H1 (cell line): Measurements from ENCODE around the gene RNASE9. TPM values are rescaled to one million over a fixed set of nuclear protein-coding genes. Genes with fewer than 3 reads are reported as not detected.

ENCODE experiments used
- CTCF ChIA-PET: fragments of 300-600 bp; sonication (Branson Sonifier 250); formaldehyde crosslinking; loops from one replicate; lab custom pipeline; 2021; ENCODE audit not compliant: partially characterized antibody; lab: Charles Lee
- POLR2A ChIA-PET: fragments of 300-600 bp; sonication (Branson Sonifier 250); formaldehyde crosslinking; loops from one replicate; lab custom pipeline; 2021; ENCODE audit warnings: inconsistent platforms; ENCODE audit not compliant: partially characterized antibody; lab: Charles Lee
- DNase-seq, 2 experiments: peaks; one replicate each; pipeline versions ENCODE4 v3.0.0 to v3.0.0-alpha.2; 2010 to 2022; ENCODE audit warnings: low spot score in 2 of 2, low read depth in 1 of 2, mixed read lengths in 1 of 2
- FAIRE-seq: peaks from 2 replicates; lab custom pipeline; 2011; peaks lifted over from hg19 to GRCh38; lab: Jason Lieb, UNC
- H2AFZ ChIP-seq: 2 replicates; pipeline ENCODE4 v1.8.1; 2012; ENCODE audit warnings: low read length, inconsistent platforms
- H2AK5ac ChIP-seq: 2 replicates; pipeline ENCODE4 v1.6.1; 2013; ENCODE audit warnings: low read depth, low read length
- H2BK120ac ChIP-seq: replicated peaks from 2 replicates; pipeline ENCODE3; 2013; ENCODE audit warnings: low read depth, low read length, inconsistent platforms
- H2BK12ac ChIP-seq: 2 replicates; pipeline ENCODE4 v1.6.1; 2013; ENCODE audit warnings: low read depth, low read length
- H2BK15ac ChIP-seq: 2 replicates; pipeline ENCODE4 v1.6.1; 2013; ENCODE audit warnings: low read length
- H2BK20ac ChIP-seq: 2 replicates; pipeline ENCODE4 v1.6.1; 2013; ENCODE audit warnings: low read length
- H2BK5ac ChIP-seq: 2 replicates; pipeline ENCODE4 v1.6.1; 2013; ENCODE audit warnings: low read depth, low read length
- H3K14ac ChIP-seq: 2 replicates; pipeline ENCODE4 v1.6.1; 2013; ENCODE audit warnings: inconsistent platforms; ENCODE audit not compliant: insufficient read length
- H3K18ac ChIP-seq: 2 replicates; pipeline ENCODE4 v1.6.1; 2013; ENCODE audit warnings: low read length; ENCODE audit errors: extremely low read depth
- H3K23ac ChIP-seq: 2 replicates; pipeline ENCODE4 v1.6.1; 2013; ENCODE audit warnings: inconsistent platforms; ENCODE audit not compliant: insufficient read length
- H3K23me2 ChIP-seq: 2 replicates; pipeline ENCODE4 v1.6.1; 2013; ENCODE audit warnings: low read depth, low read length
- H3K27ac ChIP-seq: 2 replicates; pipeline ENCODE4 v1.6.1; 2011; ENCODE audit warnings: low read depth, low read length, inconsistent platforms
- H3K27me3 ChIP-seq, 4 experiments: replicated peaks in 1 of 4; 1 replicate in 1 of 4; 2 replicates in 3 of 4; pipeline versions ENCODE4 v1.6.1 to v1.8.1; 2011 to 2013; ENCODE audit warnings: low read length in 3 of 4, mild to moderate bottlenecking in 3 of 4, inconsistent platforms in 2 of 4, mixed read lengths in 2 of 4, moderate library complexity in 1 of 4; ENCODE audit not compliant: control insufficient read depth in 3 of 4, insufficient read depth in 3 of 4; ENCODE audit errors: extremely low read depth in 1 of 4
- H3K36me3 ChIP-seq, 4 experiments: 2 replicates each; pipeline versions ENCODE4 v1.6.1 to v1.8.1; 2011 to 2013; ENCODE audit warnings: mild to moderate bottlenecking in 4 of 4, low read length in 3 of 4, moderate library complexity in 2 of 4, control low read depth in 1 of 4, inconsistent platforms in 1 of 4; ENCODE audit not compliant: insufficient read depth in 4 of 4, control insufficient read depth in 2 of 4
- H3K4ac ChIP-seq: replicated peaks from 2 replicates; pipeline ENCODE3; 2013; ENCODE audit warnings: low read length, low read depth, mixed read lengths, inconsistent platforms; ENCODE audit not compliant: insufficient read length
- H3K4me1 ChIP-seq, 4 experiments: replicated peaks in 1 of 4; 1 replicate in 1 of 4; 2 replicates in 3 of 4; pipeline versions ENCODE4 v1.6.1 to v1.8.1; 2011 to 2013; ENCODE audit warnings: low read length in 3 of 4, inconsistent platforms in 2 of 4, mixed read lengths in 1 of 4; ENCODE audit not compliant: insufficient read depth in 4 of 4, control insufficient read depth in 3 of 4
- H3K4me2 ChIP-seq, 2 experiments: 2 replicates each; pipeline versions ENCODE4 v1.6.1 to v1.8.1; 2011 to 2013; ENCODE audit warnings: low read depth in 2 of 2, low read length in 2 of 2, control low read depth in 1 of 2, inconsistent platforms in 1 of 2, mild to moderate bottlenecking in 1 of 2; ENCODE audit not compliant: insufficient read depth in 1 of 2
- H3K4me3 ChIP-seq, 4 experiments: fragments of 200-600, 300-600 bp in 1 of 4; sonication (generic), shearing (Covaris generic), sonication (Bioruptor Twin) in 1 of 4; 2 replicates each; pipeline versions ENCODE4 v1.5.1 to v1.8.1; 2011 to 2016; ENCODE audit warnings: low read length in 4 of 4, low read depth in 3 of 4, control low read depth in 2 of 4, inconsistent platforms in 2 of 4, mild to moderate bottlenecking in 2 of 4, mixed read lengths in 1 of 4, moderate library complexity in 1 of 4; ENCODE audit not compliant: insufficient read depth in 2 of 4; ENCODE audit errors: extremely low read depth in 1 of 4
- H3K56ac ChIP-seq: replicated peaks from 2 replicates; pipeline ENCODE3; 2013; ENCODE audit warnings: low read depth, mild to moderate bottlenecking, mixed read lengths, low read length, inconsistent platforms; ENCODE audit not compliant: insufficient read length
- H3K79me1 ChIP-seq: 2 replicates; pipeline ENCODE4 v1.6.1; 2013; ENCODE audit warnings: low read depth, low read length, control low read depth
- H3K79me2 ChIP-seq, 2 experiments: 2 replicates each; pipeline versions ENCODE4 v1.6.1 to v1.8.1; 2012 to 2013; ENCODE audit warnings: low read length in 2 of 2, mild to moderate bottlenecking in 2 of 2, inconsistent platforms in 1 of 2; ENCODE audit not compliant: insufficient read depth in 2 of 2, control insufficient read depth in 1 of 2
- H3K9ac ChIP-seq, 4 experiments: replicated peaks in 1 of 4; 1 replicate in 1 of 4; 2 replicates in 3 of 4; pipeline versions ENCODE4 v1.6.1 to v1.8.1; 2011 to 2013; ENCODE audit warnings: low read depth in 3 of 4, low read length in 3 of 4, control low read depth in 2 of 4, mild to moderate bottlenecking in 2 of 4, moderate library complexity in 2 of 4, inconsistent platforms in 1 of 4; ENCODE audit errors: extremely low read depth in 1 of 4
- H3K9me3 ChIP-seq, 2 experiments: 2 replicates each; pipeline versions ENCODE4 v1.6.1 to v1.8.1; 2012 to 2013; ENCODE audit warnings: mild to moderate bottlenecking in 2 of 2, moderate library complexity in 2 of 2, control low read depth in 1 of 2, inconsistent platforms in 1 of 2, low read depth in 1 of 2, low read length in 1 of 2, mixed read lengths in 1 of 2; ENCODE audit not compliant: insufficient read depth in 2 of 2
- H4K20me1 ChIP-seq, 2 experiments: replicated peaks in 1 of 2; 2 replicates each; pipeline versions ENCODE3 to v1.8.1; 2011 to 2013; ENCODE audit warnings: inconsistent platforms in 2 of 2, low read length in 2 of 2, mild to moderate bottlenecking in 1 of 2; ENCODE audit not compliant: insufficient read depth in 2 of 2, control insufficient read depth in 1 of 2
- H4K5ac ChIP-seq: 2 replicates; pipeline ENCODE4 v1.6.1; 2013; ENCODE audit warnings: low read length, low read depth, mixed read lengths, inconsistent platforms; ENCODE audit not compliant: insufficient read length
- H4K8ac ChIP-seq: 2 replicates; pipeline ENCODE4 v1.8.0; 2013; ENCODE audit warnings: mild to moderate bottlenecking, moderate library complexity, low read length, inconsistent platforms; ENCODE audit not compliant: insufficient read depth; ENCODE audit errors: extremely low read depth
- H4K91ac ChIP-seq: replicated peaks from 2 replicates; pipeline ENCODE3; 2013; ENCODE audit warnings: low read length, mixed read lengths, inconsistent platforms; ENCODE audit not compliant: insufficient read length
- ASH2L ChIP-seq: fragments of 200-600, 300-600 bp; sonication (generic); IDR thresholded peaks from one replicate; pipeline ENCODE4 v1.7.1; 2017; ENCODE audit warnings: low read length
- BACH1 ChIP-seq: IDR thresholded peaks from 2 replicates; pipeline ENCODE4 v1.6.1; 2012; ENCODE audit warnings: low read length, improper control_type of control experiment
- EGR1 ChIP-seq: IDR thresholded peaks from 2 replicates; pipeline ENCODE4 v1.6.1; 2011; ENCODE audit warnings: low read depth, low read length, borderline replicate concordance
- GABPA ChIP-seq: IDR thresholded peaks from 2 replicates; pipeline ENCODE4 v1.6.1; 2011; ENCODE audit warnings: mild to moderate bottlenecking, low read length, moderate library complexity, borderline replicate concordance; ENCODE audit not compliant: insufficient read depth
- GTF2F1 ChIP-seq: IDR thresholded peaks from 2 replicates; pipeline ENCODE4 v1.6.1; 2012; ENCODE audit warnings: low read depth, low read length, improper control_type of control experiment, borderline replicate concordance
- KDM4A ChIP-seq: IDR thresholded peaks from one replicate; pipeline ENCODE4 v1.7.1; 2012; ENCODE audit warnings: low read depth, mild to moderate bottlenecking, moderate library complexity, low read length, inconsistent platforms; ENCODE audit not compliant: severe bottlenecking
- KDM5A ChIP-seq: fragments of 200-600 bp; IDR thresholded peaks from 2 replicates; pipeline ENCODE4 v1.7.1; 2012; ENCODE audit warnings: mild to moderate bottlenecking, low read length, inconsistent platforms, mixed read lengths
- MAFK ChIP-seq: IDR thresholded peaks from 2 replicates; pipeline ENCODE4 v1.6.1; 2012; ENCODE audit warnings: low read depth, mild to moderate bottlenecking, improper control_type of control experiment, low read length
- RXRA ChIP-seq: IDR thresholded peaks from 2 replicates; pipeline ENCODE4 v1.6.1; 2011; ENCODE audit warnings: low read depth, mild to moderate bottlenecking, low read length, moderate library complexity; ENCODE audit not compliant: insufficient read depth
- SIRT6 ChIP-seq: IDR thresholded peaks from one replicate; pipeline ENCODE4 v1.7.1; 2012; ENCODE audit warnings: low read length, inconsistent platforms
- SIX5 ChIP-seq: IDR thresholded peaks from 2 replicates; pipeline ENCODE4 v1.6.1; 2011; ENCODE audit warnings: mild to moderate bottlenecking, low read depth, low read length
- SP2 ChIP-seq: IDR thresholded peaks from 2 replicates; pipeline ENCODE4 v1.6.1; 2012; ENCODE audit warnings: mild to moderate bottlenecking, low read length, inconsistent platforms
- WGBS, 2 experiments: shearing (Covaris generic) in 1 of 2; methylation state at CpG; one replicate each; pipeline versions ENCODE4 v1.1.6 to v1.1.7; 2013 to 2015; ENCODE audit warnings: low lambda C conversion rate in 2 of 2, mixed read lengths in 2 of 2, inconsistent platforms in 1 of 2, low coverage in 1 of 2, missing lambda C conversion rate in 1 of 2; ENCODE audit not compliant: insufficient replicate concordance in 2 of 2, insufficient coverage in 1 of 2, insufficient read length in 1 of 2; ENCODE audit errors: extremely low coverage in 1 of 2, missing lambda C conversion rate in 1 of 2; 5-methylcytosine and 5-hydroxymethylcytosine counted together
- polyA plus RNA-seq, 7 experiments: library from polyadenylated mRNA; depleted of rRNA in 3 of 7; stranded (reverse) in 5 of 7; unstranded in 2 of 7; fragments of >200 nt in 5 of 7; fragments of 200-250 nt in 2 of 7; gene quantifications; 1 replicate in 5 of 7; 2 replicates in 1 of 7; 4 replicates in 1 of 7; pipeline versions ENCODE4 v1.2.1 to v1.2.3, GENCODE V29; 2011 to 2013; ENCODE audit warnings: missing spikeins in 2 of 7, mixed read lengths in 2 of 7
- total RNA-seq: library from RNA; stranded (reverse); fragmentation: NEBNext Ultra II Directional; extraction: Animal tissue kit (Norgen Biotek cat#: 25700); gene quantifications from 2 replicates; pipeline ENCODE4 v1.2.1, GENCODE V29; 2021

RNASE9 gene
- total and polyA plus RNA-seq, 2 of the 8 experiments (the other 6 are each of a cell fraction or from before 2014, with no cell fraction given) = 0.06 TPM; not detected in 1

DNA sequence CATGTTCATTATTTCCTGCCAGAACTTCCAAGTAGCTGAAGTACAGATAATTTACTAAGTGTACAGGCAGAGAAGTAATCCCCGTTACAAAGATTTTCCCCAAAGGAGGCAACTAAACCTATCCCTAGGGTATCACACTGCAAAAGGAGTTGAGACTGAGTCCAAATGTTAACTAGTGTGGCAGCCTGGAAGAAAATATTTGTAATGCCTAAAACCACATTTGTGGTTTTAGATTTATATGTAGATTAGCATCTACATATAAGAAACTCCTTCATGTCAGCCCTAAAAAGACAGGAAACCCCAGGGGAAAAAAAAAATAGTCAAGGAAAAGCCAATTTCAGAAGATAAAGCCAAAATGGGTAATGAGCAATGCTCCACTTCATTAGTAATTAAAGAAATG lies 31.7 kb upstream of the RNASE9 start:
- no peaks in the 10 kb centered on the region for H3K79me1 ChIP-seq
- H3K4me2 ChIP-seq = no peak overlapping the region
- 93% methylated on average over 1 of the region's 1 CpG; no CpG with 5 or more reads in 1 of the 2 experiments for WGBS, 2 experiments
- CTCF ChIA-PET = interaction anchor here (0.8 kb wide), 1 partner anchor 286 kb away, joined by 3 read pairs; the partner anchor contains the start of gene TTC5
- H3K4ac ChIP-seq = no peak overlapping the region
- H3K14ac ChIP-seq = no peak overlapping the region
- H4K8ac ChIP-seq = no peak overlapping the region
- peaks cover 0 to 2% (median 0%) of the 10 kb centered on the region in 4 experiments; a peak in 1 of 7 replicates for H3K27me3 ChIP-seq
- no peaks in the 10 kb centered on the region for H3K9me3 ChIP-seq
- no peak overlapping the region for H3K4me3 ChIP-seq
- no peak overlapping the region for H3K56ac ChIP-seq
- no peak for DNase-seq
- no peak overlapping the region for H2BK120ac ChIP-seq
- H4K20me1 ChIP-seq = no peaks in the 10 kb centered on the region
- H3K27ac ChIP-seq = no peak overlapping the region
- no peak overlapping the region for H4K5ac ChIP-seq
- H2BK20ac ChIP-seq = no peak overlapping the region
- no peak for FAIRE-seq
- no peaks in the 10 kb centered on the region; a peak in 1 of 7 replicates for H3K4me1 ChIP-seq
- TF ChIP-seq SIRT6 (no peak), EGR1 (no peak), SIX5 (no peak), MAFK (no peak), ASH2L (no peak), BACH1 (no peak), GABPA (no peak), KDM4A (no peak), GTF2F1 (no peak), RXRA (no peak), SP2 (no peak), KDM5A (no peak)
- TF ChIP-seq, all 59 proteins: peak for 0
- Histone ChIP-seq H3K18ac (no peak overlapping the region), H3K9ac (no peak overlapping the region), H2AK5ac (no peak overlapping the region), H3K23ac (no peak overlapping the region), H2BK15ac (no peak overlapping the region), H2BK5ac (no peak overlapping the region), H2AFZ (no peak overlapping the region), H3K23me2 (no peaks in the 10 kb centered on the region), H3K36me3 (no peaks in the 10 kb centered on the region), H3K79me2 (no peaks in the 10 kb centered on the region), H2BK12ac (no peak overlapping the region), H4K91ac (no peak overlapping the region)
- POLR2A ChIA-PET = interaction anchor here (0.7 kb wide), 1 partner anchor 131 kb away, joined by 3 read pairs; the partner anchor contains the start of gene PIP4P1
